Hepatocyte (in vitro differentiated cells): ENCODE measurements around the gene ACVR2A. TPM values are rescaled to one million over a fixed set of nuclear protein-coding genes. Genes with fewer than 3 reads are reported as not detected.

Experiments
- DNase-seq: peaks from one replicate; pipeline ENCODE4 v3.0.0-alpha.2; 2016; ENCODE audit warnings: low spot score
- H2AFZ ChIP-seq: fragments of 200-600 bp; sonication (generic); 2 replicates; pipeline ENCODE4 v1.6.0; 2016; ENCODE audit warnings: antibody characterized with exemption, mild to moderate bottlenecking
- H3K27ac ChIP-seq: fragments of 200-600 bp; sonication (generic); 2 replicates; pipeline ENCODE4 v1.5.1; 2016; ENCODE audit warnings: mild to moderate bottlenecking
- H3K27me3 ChIP-seq: fragments of 200-600 bp; sonication (generic); 2 replicates; pipeline ENCODE4 v1.6.1; 2016
- H3K36me3 ChIP-seq: fragments of 200-600 bp; sonication (generic); replicated peaks from 2 replicates; pipeline ENCODE4 v1.5.1; 2016; ENCODE audit warnings: low read depth; ENCODE audit not compliant: insufficient read depth
- H3K4me1 ChIP-seq: fragments of 200-600 bp; sonication (generic); 2 replicates; pipeline ENCODE4 v1.5.1; 2016; ENCODE audit warnings: mild to moderate bottlenecking, moderate library complexity; ENCODE audit not compliant: insufficient read depth
- H3K4me2 ChIP-seq: fragments of 200-600 bp; sonication (generic); 2 replicates; pipeline ENCODE4 v1.6.0; 2016
- H3K4me3 ChIP-seq: fragments of 200-600 bp; sonication (generic); 2 replicates; pipeline ENCODE4 v1.5.1; 2016; ENCODE audit warnings: mild to moderate bottlenecking
- H3K79me2 ChIP-seq: fragments of 200-600 bp; sonication (generic); 2 replicates; pipeline ENCODE4 v1.6.0; 2017; ENCODE audit warnings: mild to moderate bottlenecking
- H3K9me2 ChIP-seq: fragments of 200-600 bp; sonication (generic); replicated peaks from 2 replicates; pipeline ENCODE4 v1.6.0; 2017; ENCODE audit warnings: mild to moderate bottlenecking; ENCODE audit not compliant: insufficient read depth
- H3K9me3 ChIP-seq: fragments of 200-600 bp; sonication (generic); 2 replicates; pipeline ENCODE4 v1.5.1; 2016; ENCODE audit warnings: low read depth, mild to moderate bottlenecking
- H4K20me1 ChIP-seq: fragments of 200-600 bp; sonication (generic); 2 replicates; pipeline ENCODE4 v1.6.0; 2016; ENCODE audit warnings: mild to moderate bottlenecking; ENCODE audit not compliant: insufficient read depth, poor library complexity, severe bottlenecking
- EZH2 ChIP-seq: fragments of 200-600 bp; sonication (generic); IDR thresholded peaks from 2 replicates; pipeline ENCODE4 v1.6.1; 2016; ENCODE audit warnings: antibody characterized with exemption, mild to moderate bottlenecking, borderline replicate concordance
- EZH2phosphoT487 ChIP-seq: fragments of 200-600 bp; sonication (generic); IDR thresholded peaks from one replicate; pipeline ENCODE4 v1.6.1; 2018; ENCODE audit warnings: antibody characterized with exemption, mild to moderate bottlenecking, low read depth, moderate library complexity; ENCODE audit not compliant: unreplicated experiment, severe bottlenecking
- WGBS: methylation state at CpG from one replicate; pipeline ENCODE4 v1.1.6; 2016; ENCODE audit warnings: low lambda C conversion rate; ENCODE audit errors: missing lambda C conversion rate; 5-methylcytosine and 5-hydroxymethylcytosine counted together
- polyA plus RNA-seq: library from polyadenylated mRNA; unstranded; fragments of >200 nt; fragmentation: Nextera tagmentation; extraction: Ambion mirVana; gene quantifications from 2 replicates; pipeline ENCODE4 v1.2.1, GENCODE V29; 2016
- total RNA-seq: library from RNA; depleted of rRNA; stranded (reverse); fragments of >200 nt; gene quantifications from 2 replicates; pipeline ENCODE4 v1.2.3, GENCODE V29; 2014
- TF ChIP-seq, protein P1 (sequence below): fragments of 200-600 bp; sonication (generic); IDR thresholded peaks from 2 replicates; pipeline ENCODE4 v1.5.1; 2016; ENCODE audit warnings: antibody characterized with exemption, mild to moderate bottlenecking; ENCODE audit not compliant: poor library complexity

ACVR2A gene
- total and polyA plus RNA-seq, 2 experiments from 2014 or later, result 21.9 to 43.0 TPM

GRCh38 chr2:147882631-147883030 is 37.8 kb downstream of the ACVR2A start:
- peaks cover 100% of the 10 kb centered on the region for H3K79me2 ChIP-seq
- no peaks in the 10 kb centered on the region for H3K9me3 ChIP-seq
- H3K36me3 ChIP-seq, result no peaks in the 10 kb centered on the region
- peaks cover 42% of the 10 kb centered on the region for H4K20me1 ChIP-seq
- H3K4me3 ChIP-seq, result no peak overlapping the region
- DNase-seq, result no peak
- no peaks in the 10 kb centered on the region for H3K27me3 ChIP-seq
- H3K27ac ChIP-seq, result no peak overlapping the region
- H3K4me2 ChIP-seq, result no peak overlapping the region
- no peak overlapping the region for H2AFZ ChIP-seq
- H3K9me2 ChIP-seq, result no peaks in the 10 kb centered on the region
- H3K4me1 ChIP-seq, result peaks cover 32% of the 10 kb centered on the region
- TF ChIP-seq EZH2phosphoT487, result no peak
- TF ChIP-seq, protein P1, sequence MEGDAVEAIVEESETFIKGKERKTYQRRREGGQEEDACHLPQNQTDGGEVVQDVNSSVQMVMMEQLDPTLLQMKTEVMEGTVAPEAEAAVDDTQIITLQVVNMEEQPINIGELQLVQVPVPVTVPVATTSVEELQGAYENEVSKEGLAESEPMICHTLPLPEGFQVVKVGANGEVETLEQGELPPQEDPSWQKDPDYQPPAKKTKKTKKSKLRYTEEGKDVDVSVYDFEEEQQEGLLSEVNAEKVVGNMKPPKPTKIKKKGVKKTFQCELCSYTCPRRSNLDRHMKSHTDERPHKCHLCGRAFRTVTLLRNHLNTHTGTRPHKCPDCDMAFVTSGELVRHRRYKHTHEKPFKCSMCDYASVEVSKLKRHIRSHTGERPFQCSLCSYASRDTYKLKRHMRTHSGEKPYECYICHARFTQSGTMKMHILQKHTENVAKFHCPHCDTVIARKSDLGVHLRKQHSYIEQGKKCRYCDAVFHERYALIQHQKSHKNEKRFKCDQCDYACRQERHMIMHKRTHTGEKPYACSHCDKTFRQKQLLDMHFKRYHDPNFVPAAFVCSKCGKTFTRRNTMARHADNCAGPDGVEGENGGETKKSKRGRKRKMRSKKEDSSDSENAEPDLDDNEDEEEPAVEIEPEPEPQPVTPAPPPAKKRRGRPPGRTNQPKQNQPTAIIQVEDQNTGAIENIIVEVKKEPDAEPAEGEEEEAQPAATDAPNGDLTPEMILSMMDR, result no peak
- TF ChIP-seq EZH2, result no peak

- H4K20me1 ChIP-seq, result peaks cover 50% of the 10 kb centered on the region
- peaks cover 17% of the 10 kb centered on the region for H3K4me1 ChIP-seq
- H3K27ac ChIP-seq, result no peak overlapping the region
- H3K4me2 ChIP-seq, result peak overlapping the region; percentile 37
- no peaks in the 10 kb centered on the region for H3K9me3 ChIP-seq
- H3K4me3 ChIP-seq, result no peak overlapping the region
- no peak for DNase-seq
- no peaks in the 10 kb centered on the region for H3K36me3 ChIP-seq
- H3K9me2 ChIP-seq, result no peaks in the 10 kb centered on the region
- TF ChIP-seq EZH2 (no peak), EZH2phosphoT487 (no peak)
- TF ChIP-seq, protein P1, result no peak
- H2AFZ ChIP-seq, result no peak overlapping the region
- H3K79me2 ChIP-seq, result peaks cover 100% of the 10 kb centered on the region
- H3K27me3 ChIP-seq, result no peaks in the 10 kb centered on the region
Observed at GRCh38 chr2:147884830-147885229, 40.0 kb downstream of the ACVR2A start.

- H3K27me3 ChIP-seq, result no peaks in the 10 kb centered on the region
- no peak for TF ChIP-seq EZH2phosphoT487
- TF ChIP-seq EZH2, result no peak
- TF ChIP-seq, protein P1, result no peak
- H3K9me3 ChIP-seq, result no peaks in the 10 kb centered on the region
- no peak overlapping the region for H3K27ac ChIP-seq
- WGBS, result 87% methylated on average over 2 of the region's 2 CpGs
- H3K4me1 ChIP-seq, result peaks cover 11% of the 10 kb centered on the region
- no peaks in the 10 kb centered on the region for H3K9me2 ChIP-seq
- no peak overlapping the region for H2AFZ ChIP-seq
- no peak for DNase-seq
- H3K4me3 ChIP-seq, result no peak overlapping the region
- H3K79me2 ChIP-seq, result peaks cover 100% of the 10 kb centered on the region
- no peaks in the 10 kb centered on the region for H3K36me3 ChIP-seq
- H4K20me1 ChIP-seq, result peaks cover 48% of the 10 kb centered on the region
- H3K4me2 ChIP-seq, result no peak overlapping the region
Observed at GRCh38 chr2:147886136-147886535, 41.3 kb downstream of the ACVR2A start.

GRCh38 chr2:147888680-147889079 is 43.9 kb downstream of the ACVR2A start:
- Histone ChIP-seq H3K4me1 (peaks cover 11% of the 10 kb centered on the region), H3K27ac (no peak overlapping the region), H3K79me2 (peaks cover 100% of the 10 kb centered on the region), H3K27me3 (no peaks in the 10 kb centered on the region), H3K4me2 (no peak overlapping the region), H4K20me1 (peaks cover 54% of the 10 kb centered on the region), H3K9me2 (no peaks in the 10 kb centered on the region), H3K36me3 (no peaks in the 10 kb centered on the region), H3K4me3 (no peak overlapping the region), H3K9me3 (no peaks in the 10 kb centered on the region), H2AFZ (no peak overlapping the region)
- DNase-seq, result no peak
- TF ChIP-seq, protein P1, result no peak
- TF ChIP-seq EZH2 (no peak), EZH2phosphoT487 (no peak)
- 71% methylated on average over 3 of the region's 3 CpGs for whole genome bisulfite sequencing
